Endometrial microvascular endothelial cells (primary cell): ENCODE data around the gene PACS2. TPM values are rescaled to one million over a fixed set of nuclear protein-coding genes. Genes with fewer than 3 reads are reported as not detected.
"Not testable (repeated sequence)": the region's sequence is repeated elsewhere in the genome, so short reads cannot be mapped to it uniquely, and the experiment has no call there.

Experiments
- in situ Hi-C: cut with HindIII; loops from 2 replicates; pipeline ENCODE4 v1.10.0; 2017; ENCODE audit warnings: low sequenced_read_pairs, low pct_unique_long_range_greater_than_20kb; ENCODE audit errors: inconsistent ontology term
- total RNA-seq: library from RNA; depleted of rRNA; stranded (reverse); fragments of >200 nt; gene quantifications from one replicate; pipeline ENCODE4 v1.2.3, GENCODE V29; 2015; ENCODE audit errors: inconsistent ontology term

PACS2 gene
- total RNA-seq, 1 donor from 2014 or later: 52.4 TPM

GRCh38 chr14:105328070-105328677 lies 13.6 kb downstream of the PACS2 start:
- in situ Hi-C loops: no loop called here

DNA sequence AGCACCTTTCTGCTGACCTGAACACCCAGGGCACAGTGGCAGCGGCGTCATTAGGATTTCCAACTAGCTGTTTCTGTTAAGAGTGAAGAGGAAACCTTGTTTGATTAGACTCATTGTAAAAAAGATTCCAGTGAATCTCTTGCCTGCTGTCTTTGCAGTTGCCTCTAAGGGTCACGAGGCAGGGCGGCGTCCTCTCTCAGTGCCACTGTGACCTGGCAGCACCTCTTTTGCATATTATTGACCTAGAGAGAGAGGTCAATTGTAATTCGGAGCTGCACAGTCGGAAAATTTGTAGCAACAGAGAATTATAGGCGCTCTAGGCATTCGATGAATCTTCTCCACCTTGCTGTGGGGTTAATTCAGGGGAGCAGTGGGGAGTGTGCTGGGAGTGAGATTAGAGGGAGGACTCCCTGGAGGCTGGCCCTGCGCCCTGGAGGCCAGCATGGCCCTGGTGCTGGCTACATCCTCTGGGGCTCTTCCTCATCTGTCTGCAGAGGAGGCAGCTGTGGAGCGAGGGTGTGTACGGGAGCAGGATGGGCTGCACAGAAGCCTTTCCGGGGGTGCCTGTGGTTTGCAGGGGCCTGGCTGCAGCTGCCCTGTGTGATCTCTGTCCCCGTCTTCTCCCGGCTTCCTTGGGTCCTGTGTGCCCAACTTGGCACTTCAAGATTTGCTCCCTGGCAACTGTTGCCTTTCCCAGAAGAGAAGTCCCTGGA lies 14.3 kb downstream of the PACS2 start:
- in situ Hi-C loops: no loop called here

- in situ Hi-C loops: no loop called here
These were observed 15.0 kb downstream of the PACS2 start for GRCh38 chr14:105329411-105330150.

- in situ Hi-C loops: no loop called here
These were observed 15.9 kb downstream of the PACS2 start for GRCh38 chr14:105330491-105330895.

DNA sequence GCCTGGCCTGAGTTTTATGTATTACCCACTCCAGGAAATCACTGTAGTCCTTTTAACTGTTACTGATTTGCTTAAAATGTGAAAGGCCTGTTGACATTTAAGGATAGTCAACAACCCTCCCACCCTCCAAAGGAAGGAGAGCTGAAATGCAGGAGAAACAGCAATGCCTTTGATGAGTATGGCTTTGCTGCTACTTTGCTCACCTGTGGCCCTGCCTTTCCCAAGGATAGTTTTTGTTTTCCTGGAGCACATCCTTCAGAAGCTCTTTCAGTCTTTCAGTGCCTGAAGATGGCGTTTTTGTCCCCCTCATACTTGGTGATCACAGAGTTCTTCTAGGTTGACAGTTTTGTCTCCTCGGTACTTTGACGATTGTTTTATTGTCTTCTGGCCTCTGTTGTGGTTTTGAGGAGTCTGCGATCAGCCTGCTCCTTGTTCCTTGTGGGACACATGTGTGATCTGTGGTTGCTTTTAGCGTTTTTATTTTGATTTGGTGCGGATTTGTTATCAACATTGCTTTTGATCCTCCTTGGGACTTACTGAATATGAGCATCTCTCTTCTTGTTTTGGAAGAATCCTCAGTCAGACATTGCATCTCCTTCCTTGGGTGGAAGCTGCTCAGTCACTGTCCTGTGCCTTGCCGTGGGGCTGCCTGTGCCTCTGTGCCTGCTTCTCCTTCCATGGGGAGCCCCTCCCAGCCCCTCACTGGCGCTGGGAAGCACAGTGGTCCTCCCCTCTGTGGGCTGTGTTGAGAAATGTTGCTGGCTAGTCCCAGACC lies 17.2 kb downstream of the PACS2 start:
- in situ Hi-C loops: no loop called here

- in situ Hi-C loops: no loop called here
These were observed 17.9 kb downstream of the PACS2 start for GRCh38 chr14:105332350-105332874.

GRCh38 chr14:105333020-105333490 lies 18.5 kb downstream of the PACS2 start:
- in situ Hi-C loops: no loop called here

DNA sequence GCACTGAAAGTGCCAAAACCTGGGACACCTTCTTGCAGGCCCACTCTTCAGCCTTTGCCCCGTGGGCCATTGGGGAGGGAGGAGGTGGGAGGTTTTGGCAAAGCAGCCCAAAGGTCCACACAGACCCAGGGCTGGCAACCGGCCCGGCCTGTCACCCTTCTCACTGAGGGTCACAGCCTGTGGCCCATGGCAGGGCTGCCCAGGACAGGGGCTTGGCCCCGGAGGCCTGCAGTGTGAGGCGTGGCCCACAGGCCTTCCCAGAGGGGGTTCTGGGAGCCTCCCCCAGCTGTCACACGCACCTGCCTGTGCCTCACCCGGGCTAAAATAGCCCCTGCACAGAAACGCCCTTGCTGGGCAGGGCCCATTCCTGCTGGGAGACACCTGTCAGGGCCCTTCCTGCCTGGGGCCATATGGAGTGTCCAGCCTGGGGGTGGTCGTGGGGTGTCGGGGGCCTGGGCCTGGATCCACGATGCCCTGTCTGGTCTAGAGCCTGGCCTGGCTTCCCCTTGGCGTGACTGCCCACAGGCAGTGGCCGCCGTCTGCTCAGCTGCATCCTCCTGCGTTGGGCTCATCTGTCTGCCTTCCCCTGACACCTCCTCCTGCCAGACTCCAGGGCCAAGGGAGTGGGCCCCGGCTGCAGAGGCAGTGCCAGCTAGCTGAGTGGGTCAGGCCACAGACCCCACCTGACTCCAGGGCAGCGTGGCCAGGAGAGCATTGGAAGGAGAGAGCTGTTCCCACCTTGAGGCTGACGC lies 19.2 kb downstream of the PACS2 start:
- in situ Hi-C loops: no loop called here

DNA sequence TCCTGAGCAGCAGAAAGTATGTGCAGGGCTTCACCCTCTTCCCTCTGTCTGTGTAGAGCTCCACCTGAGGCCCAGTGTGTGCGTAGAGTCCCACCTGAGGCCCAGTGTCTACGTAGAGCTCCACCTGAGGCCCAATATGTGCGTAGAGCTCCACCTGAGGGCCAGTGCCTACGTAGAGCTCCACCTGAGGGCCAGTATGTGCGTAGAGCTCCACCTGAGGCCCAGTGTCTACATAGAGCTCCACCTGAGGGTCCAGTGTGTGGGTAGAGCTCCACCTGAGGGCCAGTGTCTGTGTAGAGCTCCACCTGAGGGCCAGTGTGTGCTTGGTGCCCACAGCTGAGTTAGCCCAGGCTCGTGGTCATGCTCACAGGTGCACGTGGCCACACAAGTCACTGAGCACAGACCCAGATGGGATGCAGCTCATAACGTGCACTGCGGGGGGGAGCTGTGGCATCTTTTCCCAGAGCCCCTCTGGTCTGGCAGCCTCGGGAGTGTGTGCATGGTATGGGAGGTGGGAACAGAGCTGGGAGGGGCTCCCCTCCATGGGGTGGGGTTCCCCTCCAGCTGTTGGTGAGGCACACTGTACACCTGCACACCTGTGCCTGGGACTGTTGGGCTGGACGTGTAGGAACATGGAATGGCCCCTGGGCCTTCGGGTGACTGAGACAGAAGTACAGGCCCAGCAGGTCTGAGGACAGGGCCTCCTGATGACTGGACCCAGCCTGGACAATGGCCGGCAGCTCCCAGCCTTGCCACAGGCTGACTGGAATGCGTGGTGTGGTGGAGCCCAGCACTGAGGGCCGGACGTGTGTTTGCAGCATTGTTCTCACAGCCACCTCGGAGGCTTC lies 20.1 kb downstream of the PACS2 start:
- in situ Hi-C loops: no loop called here

DNA sequence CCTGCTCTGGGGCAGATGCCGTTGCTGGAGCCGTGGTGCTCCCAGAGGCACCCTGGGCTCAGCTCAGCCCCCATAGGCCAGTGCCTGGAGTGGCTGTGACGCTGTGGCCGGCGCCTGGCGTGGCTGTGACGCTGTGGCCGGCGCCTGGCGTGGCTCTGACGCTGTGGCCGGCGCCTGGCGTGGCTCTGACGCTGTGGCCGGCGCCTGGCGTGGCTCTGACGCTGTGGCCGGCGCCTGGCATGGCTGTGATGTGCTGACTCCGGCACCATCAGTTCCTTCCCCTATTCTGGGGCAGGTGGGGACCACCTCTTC lies 20.6 kb downstream of the PACS2 start:
- in situ Hi-C loops: not testable (repeated sequence)

- in situ Hi-C loops: no loop called here
These were observed 21.4 kb downstream of the PACS2 start for GRCh38 chr14:105335735-105336476.

DNA sequence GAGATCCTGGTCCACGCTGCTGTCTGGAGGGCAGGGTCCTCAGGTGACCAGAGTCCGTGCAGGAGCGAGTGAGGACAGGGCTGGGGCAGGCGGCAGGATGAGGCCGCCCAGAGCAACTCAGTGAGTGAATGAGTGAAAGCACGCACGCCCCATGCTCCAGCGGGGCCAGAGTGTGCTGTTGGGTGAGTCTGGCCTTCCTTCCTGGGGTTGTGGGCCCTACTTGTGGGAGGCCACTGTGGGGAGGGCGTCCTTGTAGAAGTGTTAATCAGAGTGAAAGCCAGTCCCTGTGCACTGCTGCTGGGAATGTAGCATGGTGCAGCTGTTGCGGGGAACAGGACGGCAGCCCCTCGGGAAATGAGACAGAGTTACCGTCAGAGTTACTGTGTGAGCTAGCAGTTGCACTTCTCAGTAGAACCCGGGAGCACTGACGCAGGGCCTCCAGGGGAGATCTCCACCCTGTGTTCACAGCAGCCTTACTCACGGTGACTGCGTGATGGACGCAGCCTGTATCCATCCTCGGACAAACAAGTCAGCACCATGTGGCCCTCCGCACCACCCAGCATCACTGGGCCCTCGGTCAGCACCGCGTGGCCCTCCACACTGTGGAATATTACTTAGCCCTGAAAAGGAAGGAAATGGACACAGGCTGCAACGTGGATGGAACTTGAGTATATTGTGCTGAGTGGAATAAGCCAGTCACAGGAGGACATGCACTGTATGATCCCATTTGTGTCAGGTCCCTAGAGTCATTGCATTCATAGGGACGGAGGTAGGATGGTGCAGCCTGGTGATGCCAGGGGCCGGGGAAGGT lies 22.1 kb downstream of the PACS2 start:
- in situ Hi-C loops: no loop called here

GRCh38 chr14:105337433-105337832 lies 22.9 kb downstream of the PACS2 start:
- in situ Hi-C loops: no loop called here

DNA sequence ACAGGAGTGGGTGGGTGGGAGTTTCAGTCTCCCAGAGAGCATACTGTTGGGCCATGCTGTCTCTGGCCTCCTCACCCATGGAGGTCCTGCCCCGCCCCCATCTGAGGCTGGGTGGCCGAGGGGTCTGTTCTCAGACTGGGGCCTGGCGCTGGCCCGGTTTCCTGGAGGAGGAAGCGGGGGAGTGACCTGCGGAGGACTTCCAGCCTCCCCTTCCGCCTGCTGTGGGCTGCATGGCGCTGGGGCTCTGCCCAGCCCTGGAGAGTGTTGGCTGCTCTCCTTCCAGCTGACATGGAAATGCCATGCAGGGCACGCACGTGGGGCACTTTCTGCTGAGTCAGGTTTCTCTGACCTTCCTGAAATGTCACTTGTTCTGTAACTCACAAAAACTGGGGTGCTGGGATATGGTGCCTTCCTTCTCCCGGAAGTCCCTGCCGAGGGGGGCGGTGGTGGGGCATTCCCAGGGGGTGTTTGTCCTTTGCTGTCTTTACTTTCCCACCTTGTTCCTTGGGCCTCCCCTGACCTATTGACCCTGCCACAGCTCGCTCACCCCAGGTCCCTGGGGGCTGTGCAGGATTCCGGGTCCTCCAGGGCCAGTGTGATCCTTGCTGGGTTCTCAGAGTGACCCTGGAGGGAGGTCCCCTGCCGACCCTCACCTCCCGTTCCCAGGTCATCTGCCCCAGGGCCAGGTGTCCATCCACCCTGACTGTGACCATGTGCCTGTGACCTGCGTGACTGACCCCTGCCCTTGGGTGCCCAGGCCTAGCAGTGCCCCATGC lies 23.6 kb downstream of the PACS2 start:
- in situ Hi-C loops: no loop called here

- in situ Hi-C loops: no loop called here
These were observed 26.5 kb downstream of the PACS2 start for GRCh38 chr14:105340821-105341733.
